GM23338 (cell line): ENCODE results near the gene PROC. TPM values are rescaled to one million over a fixed set of nuclear protein-coding genes. Genes with fewer than 3 reads are reported as not detected.

ENCODE experiments used
- ATAC-seq: fragments of 200-7000 bp; cut with Tn5 transposase; 3 replicates; pipeline ENCODE4 v1.9.1; 2020
- DNase-seq: peaks from one replicate; pipeline ENCODE4 v3.0.0-alpha.2; 2015; ENCODE audit warnings: low spot score
- H2AFZ ChIP-seq: fragments of 200-600 bp; sonication (generic); 2 replicates; pipeline ENCODE4 v1.8.0; 2016; ENCODE audit warnings: antibody characterized with exemption, mild to moderate bottlenecking, moderate library complexity
- H3F3A ChIP-seq: fragments of 200-600 bp; sonication (generic); replicated peaks from 2 replicates; pipeline ENCODE4 v1.8.0; 2017; ENCODE audit warnings: antibody characterized with exemption, mixed run types, low read depth
- H3K27ac ChIP-seq: fragments of 200-600 bp; sonication (generic); 2 replicates; pipeline ENCODE4 v1.6.1; 2016; ENCODE audit warnings: low read depth
- H3K27me3 ChIP-seq: fragments of 200-600 bp; sonication (generic); 2 replicates; pipeline ENCODE4 v1.8.0; 2016; ENCODE audit warnings: mild to moderate bottlenecking, mixed run types, moderate library complexity; ENCODE audit not compliant: insufficient read depth
- H3K36me3 ChIP-seq: fragments of 200-600 bp; sonication (generic); 2 replicates; pipeline ENCODE4 v1.8.0; 2016; ENCODE audit warnings: mild to moderate bottlenecking; ENCODE audit not compliant: insufficient read depth
- H3K4me1 ChIP-seq: fragments of 200-600 bp; sonication (generic); 2 replicates; pipeline ENCODE4 v1.8.0; 2016; ENCODE audit warnings: mild to moderate bottlenecking, moderate library complexity; ENCODE audit not compliant: insufficient read depth
- H3K4me2 ChIP-seq: fragments of 200-600 bp; sonication (generic); 2 replicates; pipeline ENCODE4 v1.7.1; 2017; ENCODE audit warnings: mixed run types
- H3K4me3 ChIP-seq: fragments of 200-600 bp; sonication (generic); 2 replicates; pipeline ENCODE4 v1.6.1; 2016; ENCODE audit warnings: mixed run types
- H3K79me2 ChIP-seq: fragments of 200-600 bp; sonication (generic); replicated peaks from 2 replicates; pipeline ENCODE4 v1.8.0; 2017; ENCODE audit warnings: mild to moderate bottlenecking; ENCODE audit not compliant: insufficient read depth
- H3K9me2 ChIP-seq: fragments of 200-600 bp; sonication (generic); 2 replicates; pipeline ENCODE4 v1.8.0; 2017; ENCODE audit not compliant: insufficient read depth
- H4K20me1 ChIP-seq: fragments of 200-600 bp; sonication (generic); replicated peaks from 2 replicates; pipeline ENCODE4 v1.8.0; 2017; ENCODE audit warnings: mild to moderate bottlenecking; ENCODE audit not compliant: insufficient read depth
- H3K27ac Mint-ChIP-seq: 2 replicates; pipeline ENCODE4 v1.8.0; 2020; ENCODE audit warnings: inconsistent platforms, mild to moderate bottlenecking, moderate library complexity, mixed read lengths
- H3K27me3 Mint-ChIP-seq: 3 replicates; pipeline ENCODE4 v1.8.0; 2022; ENCODE audit warnings: low read depth, mild to moderate bottlenecking, moderate library complexity, mixed read lengths, inconsistent platforms; ENCODE audit not compliant: insufficient read depth, poor library complexity
- H3K36me3 Mint-ChIP-seq: 3 replicates; pipeline ENCODE4 v1.8.0; 2021; ENCODE audit warnings: low read depth, mild to moderate bottlenecking, inconsistent platforms, moderate library complexity, mixed read lengths
- H3K4me1 Mint-ChIP-seq: 3 replicates; pipeline ENCODE4 v1.8.0; 2020; ENCODE audit warnings: mild to moderate bottlenecking, inconsistent platforms, mixed read lengths
- H3K4me3 Mint-ChIP-seq: 3 replicates; pipeline ENCODE4 v1.8.0; 2021; ENCODE audit warnings: moderate library complexity, mild to moderate bottlenecking, inconsistent platforms, mixed read lengths
- H3K9me3 Mint-ChIP-seq: 3 replicates; pipeline ENCODE4 v1.8.0; 2020; ENCODE audit warnings: moderate library complexity, mild to moderate bottlenecking, inconsistent platforms, mixed read lengths
- CREB1 ChIP-seq: fragments of 250-450 bp; sonication (Bioruptor Pico); IDR thresholded peaks from 2 replicates; pipeline ENCODE4 v1.5.0; 2020; ENCODE audit warnings: low read depth, mild to moderate bottlenecking, moderate library complexity
- CTCF ChIP-seq, 2 experiments: fragments of 200-600 bp in 1 of 2; sonication (generic) in 1 of 2; conservative IDR thresholded peaks; 2 replicates each; pipeline versions ENCODE4 v1.5.1 to v1.6.1; 2016 to 2017; ENCODE audit warnings: antibody characterized with exemption in 2 of 2, low read depth in 2 of 2, mild to moderate bottlenecking in 2 of 2, moderate library complexity in 1 of 2
- ETS1 ChIP-seq: IDR thresholded peaks from 2 replicates; pipeline ENCODE4 v1.6.1; 2016; ENCODE audit warnings: antibody characterized with exemption
- EZH2 ChIP-seq: fragments of 200-600 bp; sonication (generic); IDR thresholded peaks from one replicate; pipeline ENCODE4 v1.8.0; 2017; ENCODE audit warnings: antibody characterized with exemption, mild to moderate bottlenecking, low read depth; ENCODE audit not compliant: unreplicated experiment
- EZH2phosphoT487 ChIP-seq: fragments of 200-600 bp; sonication (generic); IDR thresholded peaks from one replicate; pipeline ENCODE4 v1.8.1; 2018; ENCODE audit warnings: antibody characterized with exemption; ENCODE audit not compliant: unreplicated experiment
- JUNB ChIP-seq: IDR thresholded peaks from one replicate; pipeline ENCODE4 v1.6.1; 2016; ENCODE audit warnings: antibody characterized with exemption; ENCODE audit not compliant: unreplicated experiment
- NANOG ChIP-seq: IDR thresholded peaks from 2 replicates; pipeline ENCODE4 v1.6.1; 2016; ENCODE audit warnings: antibody characterized with exemption, borderline replicate concordance
- POLR2AphosphoS5 ChIP-seq: IDR thresholded peaks from 2 replicates; pipeline ENCODE4 v1.6.1; 2016; ENCODE audit warnings: antibody characterized with exemption, low read depth
- REST ChIP-seq: IDR thresholded peaks from one replicate; pipeline ENCODE4 v1.6.1; 2018; ENCODE audit warnings: antibody characterized with exemption; ENCODE audit not compliant: unreplicated experiment
- STAT1 ChIP-seq: IDR thresholded peaks from one replicate; pipeline ENCODE4 v1.6.1; 2016; ENCODE audit warnings: antibody characterized with exemption; ENCODE audit not compliant: unreplicated experiment
- ZNF114 ChIP-seq: fragments of 250-450 bp; sonication (Bioruptor Pico); IDR thresholded peaks from 2 replicates; pipeline ENCODE4 v1.5.0; 2020; ENCODE audit warnings: mild to moderate bottlenecking, moderate library complexity
- ZNF331 ChIP-seq: fragments of 250-450 bp; sonication (Bioruptor Pico); IDR thresholded peaks from 2 replicates; pipeline ENCODE4 v1.5.0; 2020; ENCODE audit warnings: low read depth, mild to moderate bottlenecking, moderate library complexity
- ZNF462 ChIP-seq: fragments of 250-450 bp; sonication (Bioruptor Pico); IDR thresholded peaks from 2 replicates; pipeline ENCODE4 v1.5.0; 2020; ENCODE audit warnings: mild to moderate bottlenecking, moderate library complexity
- polyA plus RNA-seq: library from polyadenylated mRNA; unstranded; fragments of >200 nt; fragmentation: Nextera tagmentation; extraction: Ambion mirVana; gene quantifications from 2 replicates; pipeline ENCODE4 v1.2.1, GENCODE V29; 2016
- total RNA-seq: library from RNA; depleted of rRNA; stranded (reverse); fragments of >200 nt; shearing (Covaris generic); gene quantifications from 2 replicates; pipeline ENCODE4 v1.2.3, GENCODE V29; 2014

PROC gene
- total and polyA plus RNA-seq, 2 experiments from 2014 or later, result 1.7 to 2.4 TPM

GRCh38 chr2:127456960-127457359 is 38.7 kb downstream of the PROC start (continued):
- no peak for TF ChIP-seq ZNF462 (CRISPR knock-in tag)

GRCh38 chr2:127462461-127462860 is 44.2 kb downstream of the PROC start:
- Mint-ChIP-seq H3K27me3 (peaks cover 8% of the 10 kb centered on the region), H3K9me3 (no peaks in the 10 kb centered on the region)
- TF ChIP-seq CTCF (conservative IDR thresholded peaks at IDR 0.05; ENCODE audit: low read depth in 2 of 2) (no peak), REST (no peak), ZNF114 (CRISPR knock-in tag) (no peak), ETS1 (no peak), ZNF331 (CRISPR knock-in tag) (no peak), NANOG (no peak), STAT1 (no peak), POLR2AphosphoS5 (no peak), CREB1 (no peak), JUNB (no peak), EZH2phosphoT487 (no peak), EZH2 (no peak)

More at GRCh38 chr2:127462461-127462860, 44.2 kb downstream of the PROC start:
- Mint-ChIP-seq H3K4me3 (no peak overlapping the region), H3K4me1 (peaks cover 31% of the 10 kb centered on the region), H3K27ac (no peak overlapping the region), H3K36me3 (no peaks in the 10 kb centered on the region; the same call in 2 of the 3 replicates)
- ATAC-seq, result no peak
- no peak overlapping the region for H2AFZ ChIP-seq
- no peak overlapping the region for H3K27ac ChIP-seq
- H3K4me2 ChIP-seq, result no peak overlapping the region
- H3F3A ChIP-seq, result no peaks in the 10 kb centered on the region
- H3K79me2 ChIP-seq, result no peaks in the 10 kb centered on the region
- H3K9me2 ChIP-seq, result no peaks in the 10 kb centered on the region
- peaks cover 25% of the 10 kb centered on the region for H3K4me1 ChIP-seq
- H4K20me1 ChIP-seq, result no peaks in the 10 kb centered on the region
- DNase-seq, result no peak
- H3K36me3 ChIP-seq, result no peaks in the 10 kb centered on the region
- no peaks in the 10 kb centered on the region for H3K27me3 ChIP-seq
- no peak overlapping the region for H3K4me3 ChIP-seq
